ENCODE measurements around the gene IL31RA.

- TF ChIP-seq CTCF (IDR thresholded peaks at IDR 0.05; ENCODE audit: low read depth, low read length) = no peak
- TF ChIP-seq MYC (IDR thresholded peaks at IDR 0.05; ENCODE audit: low read depth, low read length) = no peak
Measured at GRCh38 chr5:55915783-55916182, 64.6 kb downstream of the IL31RA start.
